ENCODE measurements around the gene NEK1. TPM values are rescaled to one million over a fixed set of nuclear protein-coding genes. Genes with fewer than 3 reads are reported as not detected.

The NEK1 gene
- total RNA-seq, 5 donors from 2014 or later (not counting 1 experiment from before 2014, with no cell fraction given), result 13.4 to 21.9 (median 19.5) TPM

DNA sequence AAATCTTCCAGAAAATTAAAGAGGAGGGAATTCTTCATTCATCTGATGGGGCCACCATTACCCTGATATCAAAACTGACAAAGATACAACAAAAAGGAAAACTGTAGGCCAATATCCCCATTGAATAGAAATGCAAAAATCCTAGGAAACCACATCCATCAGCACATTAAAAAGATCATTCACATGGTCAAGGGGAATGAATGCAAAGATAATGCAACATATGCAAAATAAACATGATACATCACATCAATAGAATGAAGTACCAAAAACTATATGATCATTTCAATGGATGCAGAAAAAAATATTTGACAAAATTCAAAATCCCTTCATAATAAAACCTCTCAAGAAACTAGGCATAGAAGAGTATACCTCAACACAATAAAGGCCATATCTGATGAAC lies 232.7 kb downstream of the NEK1 start:
- no peaks in the 10 kb centered on the region for H3K36me3 Mint-ChIP-seq
- no peak overlapping the region for H3K4me3 Mint-ChIP-seq
- no peaks in the 10 kb centered on the region for H3K9me3 ChIP-seq
- H3K9me3 Mint-ChIP-seq, result peaks cover 14 to 39% (median 38%) of the 10 kb centered on the region in 3 donors
- no peaks in the 10 kb centered on the region for H3K36me3 ChIP-seq (ENCODE audit: control insufficient read depth in 2 of 2, extremely low read depth in 1 of 2, insufficient read depth in 1 of 2, low read length in 1 of 2)
- H3K4me3 ChIP-seq (ENCODE audit: control insufficient read depth in 1 of 2, extremely low read depth in 1 of 2, low read length in 1 of 2), result no peak overlapping the region
- H3K4me1 Mint-ChIP-seq, result no peaks in the 10 kb centered on the region
- CTCF ChIA-PET, result no interaction called here
- no peak for DNase-seq
- no peaks in the 10 kb centered on the region for H3K4me1 ChIP-seq (ENCODE audit: control insufficient read depth in 1 of 2, extremely low read depth in 1 of 2, insufficient read depth in 2 of 2, low read length in 2 of 2)
- no peak for ATAC-seq (replicated peaks in 1 of 4)
- no peaks in the 10 kb centered on the region for H3K27me3 ChIP-seq (replicated peaks in 1 of 2; ENCODE audit: control insufficient read depth in 2 of 2, extremely low read depth in 1 of 2, insufficient read depth in 2 of 2, low read length in 1 of 2)
- H3K27me3 Mint-ChIP-seq, result no peaks in the 10 kb centered on the region
- no peak overlapping the region for H3K27ac ChIP-seq (ENCODE audit: low read length)
- POLR2A ChIA-PET, result no interaction called here
- H3K27ac Mint-ChIP-seq, result no peak overlapping the region

DNA sequence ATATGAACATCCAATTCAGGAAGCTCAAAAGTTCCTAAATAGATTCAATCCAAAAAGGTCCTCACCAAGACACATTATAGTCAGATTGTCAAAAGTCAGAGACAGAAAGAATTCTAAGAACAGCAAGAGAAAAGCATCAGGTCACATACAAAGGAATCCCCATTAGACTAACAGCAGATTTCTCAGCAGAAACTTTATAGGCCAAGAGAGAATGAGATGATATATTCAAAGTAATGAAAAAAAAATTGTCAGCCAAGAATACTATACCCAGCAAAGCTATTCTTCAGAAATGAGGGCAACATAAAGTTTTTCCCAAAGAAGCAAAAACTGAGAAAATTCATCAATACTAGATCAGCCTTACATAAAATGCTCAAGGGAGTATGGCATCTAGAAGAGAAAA lies 235.0 kb downstream of the NEK1 start:
- ChIA-PET CTCF (no interaction called here), POLR2A (no interaction called here)
- no peak overlapping the region for H3K4me3 ChIP-seq (ENCODE audit: control insufficient read depth in 1 of 2, extremely low read depth in 1 of 2, low read length in 1 of 2)
- H3K4me3 Mint-ChIP-seq, result no peak overlapping the region
- no peak overlapping the region for H3K27ac Mint-ChIP-seq
- no peaks in the 10 kb centered on the region for H3K4me1 Mint-ChIP-seq
- H3K36me3 Mint-ChIP-seq, result no peaks in the 10 kb centered on the region
- no peak overlapping the region for H3K27ac ChIP-seq (ENCODE audit: low read length)
- no peaks in the 10 kb centered on the region for H3K4me1 ChIP-seq (ENCODE audit: control insufficient read depth in 1 of 2, extremely low read depth in 1 of 2, insufficient read depth in 2 of 2, low read length in 2 of 2)
- H3K27me3 Mint-ChIP-seq, result no peaks in the 10 kb centered on the region
- no peak for DNase-seq
- H3K36me3 ChIP-seq (ENCODE audit: control insufficient read depth in 2 of 2, extremely low read depth in 1 of 2, insufficient read depth in 1 of 2, low read length in 1 of 2), result no peaks in the 10 kb centered on the region
- H3K9me3 ChIP-seq, result no peaks in the 10 kb centered on the region
- ATAC-seq (replicated peaks in 1 of 4), result no peak
- H3K9me3 Mint-ChIP-seq, result peaks cover 14 to 39% (median 38%) of the 10 kb centered on the region in 3 donors
- H3K27me3 ChIP-seq (replicated peaks in 1 of 2; ENCODE audit: control insufficient read depth in 2 of 2, extremely low read depth in 1 of 2, insufficient read depth in 2 of 2, low read length in 1 of 2), result no peaks in the 10 kb centered on the region

DNA sequence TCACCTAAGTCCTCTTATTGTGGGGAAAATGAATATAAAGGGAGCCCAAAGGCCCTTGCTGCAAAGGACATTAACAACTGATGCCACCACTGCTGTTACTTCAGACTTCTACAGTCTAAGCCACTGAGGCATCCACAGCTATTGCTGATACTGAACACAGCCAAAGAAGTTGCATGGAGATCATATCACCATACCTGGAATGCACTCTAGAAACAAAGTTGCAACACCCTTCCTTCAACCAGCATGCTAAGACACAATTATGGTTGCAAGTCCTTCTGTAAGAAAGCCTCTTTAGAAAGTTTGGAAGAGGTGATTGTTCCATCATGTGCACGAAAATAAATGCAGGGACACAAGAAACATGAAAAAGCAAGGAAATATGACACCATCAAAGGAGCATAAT lies 236.0 kb downstream of the NEK1 start:
- ChIA-PET CTCF (interaction anchor here in 1 of 2 donors (0.7 kb wide), 1 partner anchor 215 kb away, joined by 3 read pairs; no protein-coding TSS in a partner anchor), POLR2A (no interaction called here)
- no peaks in the 10 kb centered on the region for H3K36me3 ChIP-seq (ENCODE audit: control insufficient read depth in 2 of 2, extremely low read depth in 1 of 2, insufficient read depth in 1 of 2, low read length in 1 of 2)
- no CpG with 5 or more reads among the region's 1 CpG for WGBS (ENCODE audit: insufficient coverage)
- no peak overlapping the region for H3K4me3 ChIP-seq (ENCODE audit: control insufficient read depth in 1 of 2, extremely low read depth in 1 of 2, low read length in 1 of 2)
- H3K27me3 Mint-ChIP-seq, result no peaks in the 10 kb centered on the region
- ATAC-seq (replicated peaks in 1 of 4) (no peak), DNase-seq (no peak)
- no peak overlapping the region for H3K27ac Mint-ChIP-seq
- peaks cover 9 to 38% (median 32%) of the 10 kb centered on the region in 3 donors for H3K9me3 Mint-ChIP-seq
- H3K4me3 Mint-ChIP-seq, result no peak overlapping the region
- no peaks in the 10 kb centered on the region for H3K4me1 ChIP-seq (ENCODE audit: control insufficient read depth in 1 of 2, extremely low read depth in 1 of 2, insufficient read depth in 2 of 2, low read length in 2 of 2)
- no peaks in the 10 kb centered on the region for H3K4me1 Mint-ChIP-seq
- H3K9me3 ChIP-seq, result no peaks in the 10 kb centered on the region
- no peaks in the 10 kb centered on the region for H3K27me3 ChIP-seq (replicated peaks in 1 of 2; ENCODE audit: control insufficient read depth in 2 of 2, extremely low read depth in 1 of 2, insufficient read depth in 2 of 2, low read length in 1 of 2)
- no peak overlapping the region for H3K27ac ChIP-seq (ENCODE audit: low read length)
- no peaks in the 10 kb centered on the region for H3K36me3 Mint-ChIP-seq

DNA sequence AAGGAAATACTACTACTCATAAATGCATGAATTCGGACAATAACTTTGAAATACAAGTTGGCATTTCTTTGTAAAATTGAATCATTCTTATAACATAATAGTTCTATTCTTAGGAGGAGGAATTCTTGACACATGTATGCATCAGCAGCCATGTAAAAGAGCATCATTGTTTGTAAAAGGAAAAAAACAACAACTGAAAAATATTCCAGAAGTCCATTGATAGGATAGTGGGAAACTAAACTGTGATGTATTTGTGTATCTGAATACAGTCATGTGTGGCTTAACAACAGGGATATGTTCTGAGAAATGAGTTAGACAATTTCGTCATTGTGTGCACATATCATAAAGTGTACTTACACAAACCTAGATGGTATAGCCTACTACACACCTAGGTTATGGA lies 239.6 kb downstream of the NEK1 start:
- H3K4me3 Mint-ChIP-seq, result no peak overlapping the region

DNA sequence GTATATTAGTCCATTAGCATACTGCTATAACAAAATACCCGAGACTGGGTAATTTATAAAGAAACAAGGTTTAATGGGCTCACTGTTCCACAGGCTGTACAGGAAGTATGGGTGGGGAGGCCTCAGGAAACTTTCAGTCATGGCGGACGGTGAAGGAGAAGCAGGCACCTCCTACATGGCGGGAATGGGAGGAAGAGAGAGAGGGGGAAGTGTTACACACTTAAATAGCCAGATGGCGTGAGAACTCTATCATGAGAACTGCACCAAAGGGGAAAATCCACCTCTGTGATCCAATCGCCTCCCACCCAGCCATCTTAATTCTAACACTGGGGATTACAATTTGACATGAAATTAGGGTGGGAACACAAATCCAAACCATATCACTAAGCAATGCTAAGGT lies 242.7 kb downstream of the NEK1 start:
- no peaks in the 10 kb centered on the region for H3K36me3 ChIP-seq (ENCODE audit: control insufficient read depth in 2 of 2, extremely low read depth in 1 of 2, insufficient read depth in 1 of 2, low read length in 1 of 2)
- no peaks in the 10 kb centered on the region for H3K4me1 ChIP-seq (ENCODE audit: control insufficient read depth in 1 of 2, extremely low read depth in 1 of 2, insufficient read depth in 2 of 2, low read length in 2 of 2)
- no peaks in the 10 kb centered on the region for H3K9me3 ChIP-seq
- no CpG with 5 or more reads among the region's 6 CpGs for WGBS (ENCODE audit: insufficient coverage)
- Mint-ChIP-seq H3K36me3 (no peaks in the 10 kb centered on the region), H3K27ac (no peak overlapping the region), H3K27me3 (peaks cover 0 to 3% of the 10 kb centered on the region in 2 donors), H3K4me1 (no peaks in the 10 kb centered on the region), H3K4me3 (no peak overlapping the region), H3K9me3 (peaks cover 0 to 14% (median 0%) of the 10 kb centered on the region in 3 donors)
- ATAC-seq (replicated peaks in 1 of 4) (no peak), DNase-seq (no peak)
- H3K27ac ChIP-seq (ENCODE audit: low read length), result no peak overlapping the region
- H3K4me3 ChIP-seq (ENCODE audit: control insufficient read depth in 1 of 2, extremely low read depth in 1 of 2, low read length in 1 of 2), result no peak overlapping the region
- no peaks in the 10 kb centered on the region for H3K27me3 ChIP-seq (replicated peaks in 1 of 2; ENCODE audit: control insufficient read depth in 2 of 2, extremely low read depth in 1 of 2, insufficient read depth in 2 of 2, low read length in 1 of 2)
- ChIA-PET POLR2A (no interaction called here), CTCF (no interaction called here)

More for the DNA sequence above, 239.6 kb downstream of the NEK1 start:
- H3K4me1 Mint-ChIP-seq, result no peaks in the 10 kb centered on the region
- ChIA-PET POLR2A (no interaction called here), CTCF (no interaction called here)
- no peaks in the 10 kb centered on the region for H3K36me3 Mint-ChIP-seq
- no peaks in the 10 kb centered on the region for H3K27me3 ChIP-seq (replicated peaks in 1 of 2; ENCODE audit: control insufficient read depth in 2 of 2, extremely low read depth in 1 of 2, insufficient read depth in 2 of 2, low read length in 1 of 2)
- H3K4me3 ChIP-seq (ENCODE audit: control insufficient read depth in 1 of 2, extremely low read depth in 1 of 2, low read length in 1 of 2), result no peak overlapping the region
- no CpG with 5 or more reads among the region's 2 CpGs for WGBS (ENCODE audit: insufficient coverage)
- H3K4me1 ChIP-seq (ENCODE audit: control insufficient read depth in 1 of 2, extremely low read depth in 1 of 2, insufficient read depth in 2 of 2, low read length in 2 of 2), result no peaks in the 10 kb centered on the region
- H3K27me3 Mint-ChIP-seq, result no peaks in the 10 kb centered on the region
- no peaks in the 10 kb centered on the region for H3K9me3 ChIP-seq
- DNase-seq (no peak), ATAC-seq (replicated peaks in 1 of 4) (no peak)
- H3K27ac Mint-ChIP-seq, result no peak overlapping the region
- no peaks in the 10 kb centered on the region for H3K36me3 ChIP-seq (ENCODE audit: control insufficient read depth in 2 of 2, extremely low read depth in 1 of 2, insufficient read depth in 1 of 2, low read length in 1 of 2)
- H3K27ac ChIP-seq (ENCODE audit: low read length), result no peak overlapping the region
- peaks cover 9 to 18% (median 15%) of the 10 kb centered on the region in 3 donors for H3K9me3 Mint-ChIP-seq

DNA sequence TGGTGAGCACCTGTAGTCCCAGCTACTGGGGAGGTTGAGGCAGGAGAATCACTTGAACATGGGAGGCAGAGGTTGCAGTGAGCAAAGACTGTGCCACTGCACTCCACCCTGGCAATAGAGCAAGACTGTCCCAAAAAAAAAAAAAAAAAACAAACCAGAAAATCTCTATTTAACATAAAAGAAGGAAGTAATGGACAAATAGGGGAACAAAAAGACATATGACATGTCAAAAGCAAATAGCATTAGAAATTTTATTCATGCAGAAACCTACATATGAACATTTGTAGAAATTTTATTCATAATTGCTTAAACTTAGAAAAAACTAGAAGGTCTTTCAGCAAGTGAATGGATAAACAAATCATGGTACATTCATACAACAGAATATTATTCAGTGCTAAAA lies 244.6 kb downstream of the NEK1 start:
- CTCF ChIA-PET, result interaction anchor here in 1 of 2 donors (0.7 kb wide), 2 partner anchors 446 to 835 kb away, joined by 3 to 7 read pairs; no protein-coding TSS in a partner anchor
- no peak overlapping the region for H3K27ac Mint-ChIP-seq
- DNase-seq, result no peak
- no peaks in the 10 kb centered on the region for H3K36me3 ChIP-seq (ENCODE audit: control insufficient read depth in 2 of 2, extremely low read depth in 1 of 2, insufficient read depth in 1 of 2, low read length in 1 of 2)
- no peaks in the 10 kb centered on the region for H3K9me3 ChIP-seq
- H3K27me3 ChIP-seq (replicated peaks in 1 of 2; ENCODE audit: control insufficient read depth in 2 of 2, extremely low read depth in 1 of 2, insufficient read depth in 2 of 2, low read length in 1 of 2), result peaks cover 0 to 1% of the 10 kb centered on the region in 2 experiments
- H3K4me1 Mint-ChIP-seq, result no peaks in the 10 kb centered on the region
- no peaks in the 10 kb centered on the region for H3K4me1 ChIP-seq (ENCODE audit: control insufficient read depth in 1 of 2, extremely low read depth in 1 of 2, insufficient read depth in 2 of 2, low read length in 2 of 2)
- no peak overlapping the region for H3K4me3 Mint-ChIP-seq
- H3K36me3 Mint-ChIP-seq, result no peaks in the 10 kb centered on the region
- H3K9me3 Mint-ChIP-seq, result peaks cover 0 to 14% (median 0%) of the 10 kb centered on the region in 3 donors
- no peak for ATAC-seq (replicated peaks in 1 of 4)
- no peak overlapping the region for H3K27ac ChIP-seq (ENCODE audit: low read length)
- POLR2A ChIA-PET, result no interaction called here
- peaks cover under 1 to 3% of the 10 kb centered on the region in 2 donors for H3K27me3 Mint-ChIP-seq
- no peak overlapping the region for H3K4me3 ChIP-seq (ENCODE audit: control insufficient read depth in 1 of 2, extremely low read depth in 1 of 2, low read length in 1 of 2)

DNA sequence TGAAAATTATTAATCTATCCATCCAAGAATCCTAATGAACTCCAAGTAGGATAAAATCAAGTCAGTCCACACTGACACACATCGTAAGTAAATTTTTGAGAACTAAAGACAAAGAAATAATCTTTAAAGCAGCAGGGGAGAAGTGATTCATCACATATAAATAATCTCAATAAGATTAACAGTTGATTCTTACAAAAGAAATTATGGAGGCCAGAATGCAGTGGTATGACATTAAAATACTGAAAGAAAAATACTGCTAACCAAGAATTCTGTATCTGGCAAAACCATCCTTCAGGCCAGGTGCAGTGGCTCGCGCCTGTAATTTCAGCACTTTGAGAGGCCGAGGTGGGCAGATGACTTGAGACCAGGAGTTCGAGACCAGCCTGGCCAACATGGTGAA lies 245.6 kb downstream of the NEK1 start:
- Mint-ChIP-seq H3K27me3 (peaks cover 3 to 7% of the 10 kb centered on the region in 2 donors), H3K36me3 (no peaks in the 10 kb centered on the region), H3K4me3 (no peak overlapping the region), H3K9me3 (peaks cover 0 to 14% (median 0%) of the 10 kb centered on the region in 3 donors), H3K4me1 (no peaks in the 10 kb centered on the region), H3K27ac (no peak overlapping the region)
- no peak for ATAC-seq (replicated peaks in 1 of 4)
- no peak overlapping the region for H3K4me3 ChIP-seq (ENCODE audit: control insufficient read depth in 1 of 2, extremely low read depth in 1 of 2, low read length in 1 of 2)
- H3K27ac ChIP-seq (ENCODE audit: low read length), result no peak overlapping the region
- no CpG with 5 or more reads among the region's 5 CpGs for WGBS (ENCODE audit: insufficient coverage)
- no peaks in the 10 kb centered on the region for H3K36me3 ChIP-seq (ENCODE audit: control insufficient read depth in 2 of 2, extremely low read depth in 1 of 2, insufficient read depth in 1 of 2, low read length in 1 of 2)
- POLR2A ChIA-PET, result no interaction called here
- no peak for DNase-seq
- peaks cover 0 to 3% of the 10 kb centered on the region in 2 experiments for H3K27me3 ChIP-seq (replicated peaks in 1 of 2; ENCODE audit: control insufficient read depth in 2 of 2, extremely low read depth in 1 of 2, insufficient read depth in 2 of 2, low read length in 1 of 2)
- CTCF ChIA-PET, result no interaction called here
- H3K9me3 ChIP-seq, result no peaks in the 10 kb centered on the region
- no peaks in the 10 kb centered on the region for H3K4me1 ChIP-seq (ENCODE audit: control insufficient read depth in 1 of 2, extremely low read depth in 1 of 2, insufficient read depth in 2 of 2, low read length in 2 of 2)
